Gastrocnemius medialis (tissue), 4 donors: ENCODE data around the gene LRMDA. TPM values are rescaled to one million over a fixed set of nuclear protein-coding genes. Genes with fewer than 3 reads are reported as not detected.

ENCODE experiments used
- ATAC-seq, 2 donors: fragments of 150-250 bp; one replicate each; pipeline ENCODE4 v1.9.1; 2016
- DNase-seq, 2 donors: peaks; one replicate each; pipeline ENCODE4 v3.0.0-alpha.2; 2019
- H3K27ac ChIP-seq, 4 donors: fragments of 200-600 bp; sonication (generic); 1 replicate in 1 of 4; 2 replicates in 3 of 4; pipeline ENCODE4 v1.5.1; 2016 to 2018; ENCODE audit warnings: mild to moderate bottlenecking in 2 of 4, moderate library complexity in 1 of 4
- H3K27me3 ChIP-seq, 3 donors: fragments of 200-600 bp; sonication (generic) in 2 of 3; 1 replicate in 1 of 3; 2 replicates in 2 of 3; pipeline versions ENCODE4 v1.5.1 to v1.6.0; 2016 to 2019; ENCODE audit warnings: mild to moderate bottlenecking in 1 of 3, moderate library complexity in 1 of 3
- H3K36me3 ChIP-seq, 2 donors: fragments of 200-600 bp; sonication (generic) in 1 of 2; one replicate each; pipeline ENCODE4 v1.5.1; 2017 to 2018
- H3K4me1 ChIP-seq, 2 donors: fragments of 200-600 bp; sonication (generic) in 1 of 2; one replicate each; pipeline ENCODE4 v1.5.1; 2016 to 2017; ENCODE audit warnings: mild to moderate bottlenecking in 2 of 2
- H3K4me3 ChIP-seq, 4 donors: fragments of 200-600 bp; sonication (generic) in 3 of 4; 1 replicate in 1 of 4; 2 replicates in 3 of 4; pipeline ENCODE4 v1.5.1; 2016 to 2019; ENCODE audit warnings: mild to moderate bottlenecking in 2 of 4
- H3K9me3 ChIP-seq, 3 donors: fragments of 200-600 bp; sonication (generic) in 2 of 3; 1 replicate in 1 of 3; 2 replicates in 2 of 3; pipeline ENCODE4 v1.5.1; 2016 to 2019
- POLR2A ChIP-seq, 2 donors: fragments of 450-650 bp; IDR thresholded peaks; one replicate each; pipeline ENCODE4 v1.6.1; 2017; ENCODE audit warnings: antibody characterized with exemption in 2 of 2, mild to moderate bottlenecking in 2 of 2, moderate library complexity in 2 of 2
- in situ Hi-C, 4 donors: fragments of 200-750 bp; cut with MboI; loops; one replicate each; pipeline versions ENCODE4 v1.15.0 to v1.8.0; 2017; ENCODE audit warnings: low sequenced_read_pairs in 4 of 4
- intact Hi-C: fragments of 100-400 bp; cut with DNase I; formaldehyde crosslinking; loops from one replicate; pipeline ENCODE4 v1.15.1; 2023; ENCODE audit warnings: low total_unique reads
- total RNA-seq, 4 donors: library from RNA; depleted of rRNA; stranded (reverse); fragments of >200 nt; gene quantifications; one replicate each; pipeline versions ENCODE4 v1.1.0 to v1.2.3, GENCODE V29; 2016
- TF ChIP-seq, protein P1 (sequence below), 5 experiments: fragments of 450-650 bp in 3 of 5; fragments of 200-600 bp in 2 of 5; sonication (generic) in 2 of 5; IDR thresholded peaks in 4 of 5; conservative IDR thresholded peaks in 1 of 5; 1 replicate in 4 of 5; 2 replicates in 1 of 5; pipeline ENCODE4 v1.5.1; 2016 to 2019; ENCODE audit warnings: antibody characterized with exemption in 5 of 5, mild to moderate bottlenecking in 3 of 5, moderate library complexity in 3 of 5

Gene LRMDA
- total RNA-seq, 4 donors from 2014 or later: 0.80 to 4.5 (median 1.4) TPM

DNA sequence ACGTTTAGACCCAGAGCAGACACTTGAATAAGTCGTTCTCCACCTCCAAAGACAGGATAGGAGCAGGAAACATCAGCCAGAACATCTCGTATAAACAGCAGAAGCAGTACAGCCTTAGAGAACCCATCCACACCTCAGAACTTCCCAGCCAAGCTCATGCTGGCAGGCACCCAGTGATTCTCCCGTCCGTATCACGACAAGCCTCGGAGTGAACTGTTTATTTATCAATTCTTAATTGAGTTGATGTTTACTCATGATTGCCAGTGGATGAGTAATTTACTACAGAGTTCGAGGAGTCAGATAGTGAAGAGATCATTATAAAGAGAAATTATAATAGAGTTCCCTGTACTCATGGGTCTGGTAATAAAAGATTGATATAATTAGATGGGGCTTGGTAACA, 811.5 kb downstream of the LRMDA start:
- Histone ChIP-seq H3K4me3 (no peak overlapping the region), H3K36me3 (no peaks in the 10 kb centered on the region), H3K4me1 (no peaks in the 10 kb centered on the region), H3K27ac (no peak overlapping the region), H3K27me3 (no peaks in the 10 kb centered on the region), H3K9me3 (no peaks in the 10 kb centered on the region)
- ATAC-seq (no peak), DNase-seq (no peak)
- TF ChIP-seq, protein P1, sequence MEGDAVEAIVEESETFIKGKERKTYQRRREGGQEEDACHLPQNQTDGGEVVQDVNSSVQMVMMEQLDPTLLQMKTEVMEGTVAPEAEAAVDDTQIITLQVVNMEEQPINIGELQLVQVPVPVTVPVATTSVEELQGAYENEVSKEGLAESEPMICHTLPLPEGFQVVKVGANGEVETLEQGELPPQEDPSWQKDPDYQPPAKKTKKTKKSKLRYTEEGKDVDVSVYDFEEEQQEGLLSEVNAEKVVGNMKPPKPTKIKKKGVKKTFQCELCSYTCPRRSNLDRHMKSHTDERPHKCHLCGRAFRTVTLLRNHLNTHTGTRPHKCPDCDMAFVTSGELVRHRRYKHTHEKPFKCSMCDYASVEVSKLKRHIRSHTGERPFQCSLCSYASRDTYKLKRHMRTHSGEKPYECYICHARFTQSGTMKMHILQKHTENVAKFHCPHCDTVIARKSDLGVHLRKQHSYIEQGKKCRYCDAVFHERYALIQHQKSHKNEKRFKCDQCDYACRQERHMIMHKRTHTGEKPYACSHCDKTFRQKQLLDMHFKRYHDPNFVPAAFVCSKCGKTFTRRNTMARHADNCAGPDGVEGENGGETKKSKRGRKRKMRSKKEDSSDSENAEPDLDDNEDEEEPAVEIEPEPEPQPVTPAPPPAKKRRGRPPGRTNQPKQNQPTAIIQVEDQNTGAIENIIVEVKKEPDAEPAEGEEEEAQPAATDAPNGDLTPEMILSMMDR (IDR thresholded peaks at IDR 0.05 in 4 of 5, conservative IDR thresholded peaks at IDR 0.05 in 1 of 5): no peak
- no peak for TF ChIP-seq POLR2A (IDR thresholded peaks at IDR 0.05)
- intact Hi-C loops: no loop called here
- in situ Hi-C loops: no loop called here

- DNase-seq: no peak
- ATAC-seq: no peak
- Histone ChIP-seq H3K4me1 (no peaks in the 10 kb centered on the region), H3K36me3 (no peaks in the 10 kb centered on the region), H3K4me3 (no peak overlapping the region), H3K9me3 (no peaks in the 10 kb centered on the region), H3K27me3 (no peaks in the 10 kb centered on the region), H3K27ac (no peak overlapping the region)
- intact Hi-C loops (no loop called here), in situ Hi-C loops (no loop called here)
- no peak for TF ChIP-seq POLR2A (IDR thresholded peaks at IDR 0.05)
- TF ChIP-seq, protein P1 (IDR thresholded peaks at IDR 0.05 in 4 of 5, conservative IDR thresholded peaks at IDR 0.05 in 1 of 5): no peak
Measured at GRCh38 chr10:76244061-76244686, 812.8 kb downstream of the LRMDA start.

DNA sequence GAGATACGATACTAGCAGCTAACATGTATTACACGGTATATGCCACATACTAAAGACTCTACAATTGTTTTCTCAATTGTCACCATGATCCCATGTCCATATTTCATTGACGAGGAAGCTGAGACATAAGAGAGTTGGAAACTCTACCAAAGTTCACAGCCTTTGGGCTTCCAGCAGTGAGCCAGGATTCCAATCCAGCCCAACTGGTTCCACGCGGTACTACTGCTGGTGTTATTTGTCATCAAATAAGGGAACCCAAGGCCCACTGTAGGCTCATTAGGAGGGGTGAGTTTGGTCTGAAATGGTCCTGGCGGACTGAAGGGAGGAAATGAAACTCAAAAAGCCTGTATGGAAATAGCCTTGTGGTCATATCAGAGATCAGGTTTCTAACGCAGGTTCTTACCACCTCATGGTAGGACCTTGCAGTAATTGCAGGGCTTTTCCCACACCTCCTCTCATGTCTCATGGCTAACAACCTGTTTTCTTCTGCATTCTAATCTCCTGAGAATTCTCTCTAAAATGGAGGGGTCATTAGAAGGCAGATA, 814.6 kb downstream of the LRMDA start:
- DNase-seq: no peak
- H3K27me3 ChIP-seq: no peaks in the 10 kb centered on the region
- no peaks in the 10 kb centered on the region for H3K36me3 ChIP-seq
- in situ Hi-C loops: no loop called here
- H3K9me3 ChIP-seq: no peaks in the 10 kb centered on the region
- TF ChIP-seq POLR2A (IDR thresholded peaks at IDR 0.05): no peak
- TF ChIP-seq, protein P1 (IDR thresholded peaks at IDR 0.05 in 4 of 5, conservative IDR thresholded peaks at IDR 0.05 in 1 of 5): no peak
- no peak for ATAC-seq
- H3K27ac ChIP-seq: no peak overlapping the region
- intact Hi-C loops: no loop called here
- no peak overlapping the region for H3K4me3 ChIP-seq
- H3K4me1 ChIP-seq: no peaks in the 10 kb centered on the region

- no peaks in the 10 kb centered on the region for H3K27me3 ChIP-seq
- H3K4me3 ChIP-seq: no peak overlapping the region
- DNase-seq: no peak
- no peak for TF ChIP-seq POLR2A (IDR thresholded peaks at IDR 0.05)
- TF ChIP-seq, protein P1 (IDR thresholded peaks at IDR 0.05 in 4 of 5, conservative IDR thresholded peaks at IDR 0.05 in 1 of 5): no peak
- in situ Hi-C loops (no loop called here), intact Hi-C loops (no loop called here)
- no peaks in the 10 kb centered on the region for H3K4me1 ChIP-seq
- ATAC-seq: no peak
- H3K36me3 ChIP-seq: no peaks in the 10 kb centered on the region
- no peaks in the 10 kb centered on the region for H3K9me3 ChIP-seq
- no peak overlapping the region for H3K27ac ChIP-seq
Measured at GRCh38 chr10:76248649-76249200, 817.3 kb downstream of the LRMDA start.
